NCI-H2227 (cell line): Measurements from ENCODE around the gene USP7.
A peak's percentile ranks its signal among the peaks of the same experiment; 100 is the strongest.
"Not testable (repeated sequence)": the region's sequence is repeated elsewhere in the genome, so short reads cannot be mapped to it uniquely, and the experiment has no call there.

Source experiments
- DNase-seq: peaks from one replicate; lab custom pipeline; 2025; ENCODE audit not compliant: unreplicated experiment; lab: John Stamatoyannopoulos, UW

USP7 gene

GRCh38 chr16:8847623-8848022, 116.1 kb downstream of the USP7 start:
- DNase-seq, result no peak

GRCh38 chr16:8847145-8847544, 116.6 kb downstream of the USP7 start:
- DNase-seq, result peak; percentile 32

GRCh38 chr16:8846401-8846932, 117.2 kb downstream of the USP7 start:
- DNase-seq, result no peak

GRCh38 chr16:8845699-8846298, 117.9 kb downstream of the USP7 start:
- DNase-seq, result no peak

GRCh38 chr16:8843296-8843695, 120.4 kb downstream of the USP7 start:
- DNase-seq, result not testable (repeated sequence)
